Germinal center (tissue), 1 donor: ENCODE measurements around the gene SEC31B.

ENCODE experiments used
- DNase-seq: peaks from one replicate; pipeline ENCODE4 v3.0.0; 2012; ENCODE audit warnings: mixed read lengths, low spot score

The SEC31B gene

DNA sequence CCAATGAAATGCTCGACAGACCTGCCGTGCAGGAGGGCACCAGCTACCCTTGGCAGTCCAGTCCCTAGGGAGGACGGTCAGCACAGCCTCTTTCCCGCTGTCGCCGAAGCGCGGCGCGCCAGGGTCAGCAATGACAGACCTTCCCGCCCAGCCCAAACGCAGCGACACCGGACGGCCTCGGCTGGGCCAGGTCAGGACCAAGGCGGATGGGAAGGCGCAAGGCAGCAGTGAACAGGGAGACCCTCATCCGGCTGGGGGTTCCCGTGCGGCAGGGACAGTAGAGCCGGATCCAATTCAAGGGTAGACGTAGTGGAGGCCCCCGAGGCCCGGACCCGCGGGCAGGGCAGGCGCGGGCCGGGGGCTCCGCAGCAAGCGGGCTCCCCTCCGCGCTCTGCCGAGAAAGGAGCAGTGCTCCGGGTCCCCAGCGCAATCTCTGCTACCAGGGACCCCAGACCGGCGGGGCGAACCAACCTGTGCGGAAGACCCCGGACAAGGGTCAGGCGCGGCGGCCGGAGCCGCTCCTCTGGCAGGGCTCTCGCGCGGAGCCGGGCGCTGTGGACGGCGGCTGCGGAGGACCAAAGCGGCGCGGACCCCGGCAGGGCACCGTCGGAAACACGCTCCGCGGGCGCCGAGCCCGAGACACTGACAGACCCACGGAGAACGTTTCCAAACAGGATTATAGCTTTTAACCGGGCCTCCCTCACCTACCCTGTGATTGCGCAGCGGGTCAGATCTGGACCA is at the start of gene SEC31B:
SEC31B (minus strand) TSS at position 551 of the 741 bp plus-strand sequence. CDS start 2,909 bp downstream, outside the sequence.
- DNase-seq: no peak

DNA sequence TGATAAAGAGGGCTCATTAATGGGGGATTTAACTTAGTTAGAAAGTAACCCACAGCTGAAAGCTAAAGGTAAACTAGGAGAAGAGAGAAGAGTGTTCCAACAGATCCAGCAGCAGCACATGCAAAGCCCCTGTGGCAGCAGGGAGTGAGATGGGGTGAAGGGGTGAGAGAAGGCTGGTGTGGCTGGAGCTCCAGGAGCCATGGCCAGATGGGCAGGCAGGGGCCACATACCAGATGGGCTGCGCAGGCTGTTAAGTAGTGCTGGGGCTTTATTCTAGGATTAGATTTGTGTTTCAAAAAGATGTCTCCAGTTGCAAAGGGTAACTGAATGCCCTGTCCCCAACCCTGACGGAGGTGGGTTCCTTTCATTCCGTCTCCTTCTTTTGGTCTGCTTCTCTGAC is 49.3 kb upstream of the SEC31B start:
- no peak for DNase-seq

DNA sequence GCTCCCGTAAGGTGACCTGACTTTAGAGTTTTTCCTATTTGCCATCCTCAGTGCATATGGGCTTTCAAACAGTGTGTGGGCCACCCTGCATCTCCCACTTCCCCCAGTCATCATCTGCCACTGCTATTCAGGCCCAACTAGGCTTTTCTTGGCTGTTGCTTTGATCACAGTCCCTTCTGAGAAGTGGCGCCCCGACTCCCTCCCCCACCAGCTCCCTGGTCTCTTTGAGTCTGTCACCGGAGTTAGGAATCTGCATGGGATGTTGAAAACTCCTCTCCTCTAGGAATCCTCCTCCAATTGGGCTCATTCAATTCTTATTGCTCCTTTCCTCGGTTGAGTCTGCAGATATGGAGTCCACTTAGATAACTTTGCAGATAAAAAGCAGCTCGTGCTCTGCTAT is 48.2 kb upstream of the SEC31B start:
- DNase-seq: no peak

GRCh38 chr10:100567249-100567648 is 47.6 kb upstream of the SEC31B start:
- DNase-seq: no peak

DNA sequence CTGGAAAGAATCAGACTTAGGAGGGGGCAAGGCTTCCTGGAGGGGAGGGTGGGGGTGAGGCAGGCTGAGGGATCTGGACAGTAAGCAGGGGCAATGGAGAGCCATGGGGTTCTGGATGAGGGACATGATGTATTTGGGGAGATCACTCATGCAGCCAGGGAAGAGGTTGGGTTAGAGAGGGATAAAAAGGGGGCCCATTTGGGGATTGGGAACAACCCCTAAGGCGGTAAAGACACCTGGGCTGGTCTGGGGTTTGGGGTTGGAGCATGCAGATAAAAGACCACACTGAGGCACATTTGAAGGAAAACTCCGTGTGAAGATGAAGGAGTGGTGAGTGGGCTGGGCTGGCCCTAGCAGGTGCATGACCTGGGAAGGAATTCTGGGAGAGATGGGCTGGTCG is 46.9 kb upstream of the SEC31B start:
- no peak for DNase-seq

- DNase-seq: no peak
Measured at GRCh38 chr10:100565206-100565985, 45.7 kb upstream of the SEC31B start.

GRCh38 chr10:100562008-100562672 is 42.5 kb upstream of the SEC31B start:
- peak; percentile 86 for DNase-seq

GRCh38 chr10:100561005-100561404 is 41.3 kb upstream of the SEC31B start:
- DNase-seq: no peak

GRCh38 chr10:100560248-100560647 is 40.6 kb upstream of the SEC31B start:
- DNase-seq: no peak

DNA sequence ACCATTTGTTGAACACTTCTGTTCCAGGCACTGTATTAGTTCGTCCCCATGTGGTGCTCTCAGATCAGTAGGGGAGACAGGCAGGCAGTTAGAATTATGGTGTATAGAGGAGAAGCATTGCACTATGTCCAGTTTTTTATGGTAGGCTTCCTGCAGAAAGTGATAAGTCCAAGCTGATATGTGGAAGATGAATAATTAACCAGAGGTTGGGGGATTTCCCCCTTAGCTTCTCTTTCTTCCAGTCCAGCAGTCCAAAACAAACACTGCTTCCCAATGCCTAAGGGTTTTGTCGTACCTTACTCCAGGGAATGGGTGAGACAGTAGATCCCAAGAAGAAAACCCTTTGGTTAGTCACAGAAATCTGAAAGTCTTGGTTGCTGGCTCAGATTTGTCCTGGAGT is 35.2 kb upstream of the SEC31B start:
- DNase-seq: no peak

GRCh38 chr10:100553929-100554328 is 34.3 kb upstream of the SEC31B start:
- DNase-seq: peak; percentile 34

- DNase-seq: no peak
Measured at GRCh38 chr10:100551738-100552137, 32.1 kb upstream of the SEC31B start.

DNA sequence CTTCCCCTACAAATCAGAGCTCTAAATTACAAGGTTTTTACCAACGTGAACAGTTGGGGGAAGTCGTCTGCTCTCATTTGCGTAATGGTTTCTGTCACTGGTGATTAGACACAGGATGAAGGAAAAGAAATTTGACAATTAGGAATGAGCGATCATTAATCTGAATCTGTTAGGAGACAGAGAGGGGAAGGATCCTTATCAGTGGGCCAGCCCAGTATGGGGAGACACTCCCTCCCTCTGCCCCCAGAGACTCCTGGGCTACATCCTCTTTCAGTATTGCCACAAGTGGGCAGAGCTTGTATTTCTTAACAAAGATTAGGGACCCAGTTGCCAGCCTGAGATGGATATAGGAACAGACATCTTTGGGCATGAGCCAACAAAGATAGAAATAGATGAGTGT is 31.5 kb upstream of the SEC31B start:
- no peak for DNase-seq

- no peak for DNase-seq
Measured at GRCh38 chr10:100544950-100545349, 25.3 kb upstream of the SEC31B start.

DNA sequence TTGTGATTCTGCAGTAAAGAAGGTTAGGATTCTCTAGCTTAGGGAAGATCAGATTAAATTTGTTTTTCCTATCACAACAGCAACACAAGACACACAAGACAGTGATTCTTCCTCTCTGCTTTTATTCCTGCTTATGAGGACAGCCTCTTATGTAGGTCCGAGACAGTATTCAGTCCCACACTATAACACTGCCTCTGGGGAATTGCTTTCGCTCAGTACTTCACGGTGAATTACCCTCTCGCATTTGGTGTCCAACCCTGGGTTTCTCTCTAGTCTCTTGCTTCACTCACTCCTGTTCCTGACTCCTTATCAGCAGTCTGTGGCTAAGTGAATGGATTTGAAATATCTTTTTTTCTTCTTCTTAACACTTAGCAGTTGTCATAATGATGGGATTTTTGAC is 17.8 kb upstream of the SEC31B start:
- no peak for DNase-seq

GRCh38 chr10:100535715-100536353 is 16.2 kb upstream of the SEC31B start, which contains the start of gene HIF1AN:
Gene HIF1AN, plus strand, starts transcription at chr10:100535943. Its CDS starts 16 bp downstream, at chr10:100535959.
- DNase-seq: peak; percentile 95

GRCh38 chr10:100535338-100535714 is 15.7 kb upstream of the SEC31B start:
- no peak for DNase-seq

DNA sequence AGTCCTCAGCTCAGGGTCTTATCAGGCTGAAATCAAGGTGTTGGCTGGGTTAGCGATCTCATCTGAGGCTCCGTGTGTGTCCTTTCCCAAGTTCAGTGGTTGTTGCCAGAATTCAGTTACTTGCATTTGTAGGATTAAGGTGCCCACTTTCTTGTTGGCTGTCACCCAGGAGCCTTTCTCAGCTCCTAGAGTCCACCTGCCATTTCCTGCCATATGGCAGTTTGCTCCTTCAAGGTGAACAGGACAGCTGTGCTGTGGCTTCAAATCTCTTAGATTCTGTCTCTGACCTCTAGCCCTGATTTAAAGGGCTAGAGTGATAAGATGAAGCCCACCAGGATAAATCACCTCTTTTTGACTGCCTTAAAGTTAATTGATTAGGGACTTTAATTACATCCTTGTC is 15.1 kb upstream of the SEC31B start:
- DNase-seq: no peak

GRCh38 chr10:100531761-100532160 is 12.1 kb upstream of the SEC31B start:
- DNase-seq: no peak

DNA sequence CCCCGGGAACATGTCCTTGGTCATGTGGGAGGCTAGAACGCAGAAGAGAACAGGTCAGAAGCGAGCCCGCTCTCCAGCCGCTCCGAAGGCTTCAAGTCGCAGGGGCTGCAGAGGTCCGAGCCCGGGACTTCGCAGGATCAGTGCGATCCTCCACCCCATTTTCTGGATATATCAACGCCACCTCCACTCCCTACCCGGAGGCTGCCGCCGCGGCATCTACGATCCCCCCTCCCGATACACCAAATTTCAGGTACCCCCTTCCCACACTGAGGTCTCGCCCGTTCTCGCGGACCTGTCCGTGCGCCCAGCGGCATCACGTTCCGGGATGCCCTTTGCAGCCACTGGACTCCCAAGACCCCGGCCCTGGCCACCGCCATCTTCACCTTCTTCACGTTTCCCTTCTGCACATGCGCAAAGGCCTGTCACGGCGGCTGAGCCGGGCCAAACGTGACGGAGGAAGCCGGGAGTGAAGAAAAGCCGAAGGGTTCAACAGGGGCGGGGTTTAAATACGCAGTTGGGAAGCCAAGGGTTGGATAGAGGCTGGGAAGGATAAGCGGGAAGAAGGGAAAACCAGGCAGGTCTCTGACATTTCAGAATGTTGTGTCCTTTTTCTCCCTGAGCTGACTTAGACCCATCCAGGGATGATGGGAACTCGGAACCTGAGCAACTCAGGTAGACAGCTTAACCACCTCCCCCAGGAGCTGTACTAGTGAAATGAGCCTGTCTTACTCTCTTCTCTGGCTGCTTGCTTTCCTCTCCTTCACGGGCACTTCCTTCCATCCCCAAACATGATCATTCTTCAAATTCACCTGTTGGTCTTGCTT is 10.0 kb upstream of the SEC31B start, which contains the start of gene NDUFB8:
NDUFB8 (minus strand) TSS at position 397 of the 824 bp plus-strand sequence; CDS start at position 377, 20 bp downstream.
- peak; percentile 78 for DNase-seq

DNA sequence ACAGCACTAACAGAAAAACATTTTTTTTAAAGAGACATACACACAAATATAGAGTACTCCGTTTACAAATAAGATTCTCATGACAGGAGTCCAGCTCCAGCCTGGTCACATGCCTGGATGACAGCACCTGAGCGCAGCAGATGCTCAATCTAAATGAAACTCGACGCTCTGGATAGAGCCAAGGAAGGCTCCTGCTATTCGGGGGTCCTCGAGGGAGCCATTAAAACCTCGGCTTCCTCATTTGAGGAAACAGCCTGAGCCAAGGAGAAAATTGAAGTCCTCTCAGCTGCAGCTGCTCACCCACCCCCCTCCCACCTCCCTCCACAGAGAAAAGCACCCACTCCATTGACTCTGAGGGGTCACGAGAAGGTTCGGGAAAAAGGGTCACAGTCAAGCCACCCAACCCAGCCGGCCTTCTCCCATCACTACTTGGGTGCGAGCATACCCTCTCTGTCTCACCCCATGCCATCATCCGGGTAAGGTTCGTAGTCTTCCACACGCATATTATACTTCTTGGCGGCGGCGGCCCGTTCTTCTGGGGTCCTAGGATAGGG is 9.3 kb upstream of the SEC31B start:
- DNase-seq: peak; percentile 21
